Ovary (tissue), 3 donors: ENCODE data around the gene TNFRSF1B.

Experiments
- CTCF ChIP-seq, 3 donors: fragments of 450-650 bp in 2 of 3; fragments of 200-600 bp in 1 of 3; IDR thresholded peaks; one replicate each; pipeline versions ENCODE4 v1.5.1 to v1.8.0; 2016 to 2022; ENCODE audit warnings: antibody characterized with exemption in 3 of 3, mild to moderate bottlenecking in 1 of 3
- POLR2A ChIP-seq: fragments of 450-650 bp; IDR thresholded peaks from one replicate; pipeline ENCODE4 v1.6.1; 2017; ENCODE audit warnings: antibody characterized with exemption, mild to moderate bottlenecking, moderate library complexity
- donor health status: DM: no; HTN: no; CAD: no.

- TF ChIP-seq POLR2A = no peak
- TF ChIP-seq CTCF (IDR thresholded peaks at IDR 0.05) = no peak
Observed at GRCh38 chr1:12249181-12249580, 82.4 kb downstream of the TNFRSF1B start.
